Measurements from ENCODE around the gene ZFP42.
"Not testable (repeated sequence)": the region's sequence is repeated elsewhere in the genome, so short reads cannot be mapped to it uniquely, and the experiment has no call there.

The ZFP42 gene

DNA sequence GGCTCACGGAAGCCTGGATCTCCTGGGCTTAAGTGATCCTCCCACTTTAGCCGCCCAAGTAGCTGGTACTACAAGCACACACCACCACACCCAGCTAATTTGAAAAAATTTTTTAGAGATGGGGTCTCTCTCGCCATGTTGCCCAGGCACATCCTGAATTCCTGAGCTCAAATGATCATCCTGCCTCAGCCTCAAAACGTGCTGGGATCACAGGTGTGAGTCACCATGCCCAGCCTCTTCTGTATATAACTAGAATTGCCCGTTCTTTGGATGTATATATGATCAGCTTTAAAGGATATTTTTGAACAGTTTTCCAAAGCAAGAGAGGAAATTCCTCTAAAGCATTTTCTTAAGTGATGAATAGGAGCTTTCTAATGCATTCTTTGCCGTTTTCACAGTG is 22.7 kb downstream of the ZFP42 start:
- no peak for FAIRE-seq
- no peak for DNase-seq (ENCODE audit: extremely low spot score, insufficient read length, low read depth)

DNA sequence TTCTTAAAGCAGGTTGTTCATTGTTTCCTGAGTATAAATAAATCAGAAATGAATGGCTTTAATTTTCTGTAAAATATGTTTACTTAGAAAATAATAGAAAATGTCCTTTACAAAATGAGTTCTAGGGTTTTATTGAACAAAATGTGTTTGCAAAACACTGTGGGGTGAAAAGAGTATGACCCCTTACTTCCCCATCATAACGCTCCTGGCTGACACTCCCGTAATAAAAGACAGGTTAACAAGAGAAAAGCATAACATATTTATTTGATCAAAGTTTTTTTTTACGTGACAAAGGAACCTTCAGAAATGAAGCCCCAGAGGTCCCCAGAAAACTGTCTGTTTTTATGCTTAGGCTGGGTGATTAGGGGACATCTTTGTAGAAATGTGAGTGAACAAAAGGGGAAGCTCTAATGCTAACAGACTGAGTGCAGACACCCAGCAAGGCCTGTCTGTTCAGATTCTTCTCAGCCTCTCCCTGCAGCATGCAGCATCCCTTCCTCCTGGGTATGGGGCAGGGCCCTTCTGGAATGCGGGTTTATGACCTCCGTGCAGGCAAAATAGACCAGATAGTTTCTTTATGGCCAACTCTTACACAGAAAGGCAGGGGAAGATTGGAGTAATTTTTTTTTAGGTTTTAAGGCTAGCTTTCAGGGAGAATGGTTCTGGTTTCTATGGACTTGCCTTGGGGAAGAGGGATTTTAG is 26.1 kb downstream of the ZFP42 start:
- no peak for DNase-seq (ENCODE audit: extremely low spot score, insufficient read length, low read depth)

DNA sequence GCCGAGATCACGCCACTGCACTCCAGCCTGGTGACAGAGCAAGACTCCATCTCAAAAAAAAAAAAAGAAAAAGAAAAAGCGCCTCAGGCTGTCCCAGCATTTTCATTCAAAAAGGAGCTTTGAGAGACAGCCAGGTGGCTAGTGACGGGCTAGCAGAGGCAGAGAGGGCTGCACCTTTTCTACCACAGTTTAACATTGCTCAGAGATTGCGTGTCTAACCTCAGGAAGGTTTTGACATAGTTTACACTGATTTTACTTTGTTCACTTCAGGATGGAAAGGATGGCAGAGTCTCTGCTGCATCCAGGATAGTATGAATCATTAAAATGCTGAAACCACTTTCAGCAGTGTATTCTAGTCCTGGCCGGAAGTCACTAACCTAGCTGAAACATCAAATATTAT is 28.1 kb downstream of the ZFP42 start:
- no peak for FAIRE-seq
- no peak for DNase-seq (ENCODE audit: extremely low spot score, insufficient read length, low read depth)

More for the DNA sequence above, 26.1 kb downstream of the ZFP42 start:
- FAIRE-seq: no peak

DNA sequence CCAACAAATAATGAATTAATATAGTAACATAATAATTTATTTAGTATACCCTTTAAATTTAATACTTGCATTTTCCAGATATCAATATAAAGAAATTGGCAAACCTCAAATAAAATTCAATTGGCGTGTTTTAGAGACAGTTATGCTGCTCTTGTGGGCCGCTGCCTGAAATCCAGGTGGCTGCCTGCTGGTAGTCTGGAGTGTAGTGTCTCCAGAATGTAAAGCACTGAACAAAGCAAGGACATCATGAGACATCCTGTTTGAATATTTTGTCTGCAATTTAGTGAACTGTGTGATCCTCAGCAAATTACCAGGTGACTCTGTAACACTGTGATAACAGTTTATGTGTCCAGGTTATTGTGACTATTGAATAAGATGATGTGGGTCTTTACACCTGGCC is 29.9 kb downstream of the ZFP42 start:
- no peak for DNase-seq (ENCODE audit: extremely low spot score, insufficient read length, low read depth)
- FAIRE-seq: no peak

DNA sequence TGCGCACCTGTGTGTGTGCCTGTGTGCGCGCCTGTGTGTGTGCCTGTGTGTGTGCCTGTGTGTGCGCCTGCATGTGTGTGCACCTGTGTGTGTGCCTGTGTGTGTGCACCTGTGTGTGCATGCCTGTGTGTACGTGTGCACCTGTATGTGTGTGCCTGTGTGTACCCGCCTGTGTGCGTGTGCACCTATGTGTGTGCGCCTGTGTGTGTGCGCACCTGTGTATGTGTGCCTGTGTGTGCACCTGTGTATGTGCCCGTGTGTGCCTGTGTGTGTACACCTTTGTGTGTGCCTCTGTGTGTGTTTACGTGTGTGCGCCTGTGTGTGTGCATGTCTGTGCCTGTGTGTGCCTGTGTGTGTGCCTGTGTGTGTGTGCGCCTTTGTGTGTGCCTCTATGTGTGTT is 33.5 kb downstream of the ZFP42 start:
- DNase-seq (ENCODE audit: extremely low spot score, insufficient read length, low read depth) (no peak), FAIRE-seq (no peak)

DNA sequence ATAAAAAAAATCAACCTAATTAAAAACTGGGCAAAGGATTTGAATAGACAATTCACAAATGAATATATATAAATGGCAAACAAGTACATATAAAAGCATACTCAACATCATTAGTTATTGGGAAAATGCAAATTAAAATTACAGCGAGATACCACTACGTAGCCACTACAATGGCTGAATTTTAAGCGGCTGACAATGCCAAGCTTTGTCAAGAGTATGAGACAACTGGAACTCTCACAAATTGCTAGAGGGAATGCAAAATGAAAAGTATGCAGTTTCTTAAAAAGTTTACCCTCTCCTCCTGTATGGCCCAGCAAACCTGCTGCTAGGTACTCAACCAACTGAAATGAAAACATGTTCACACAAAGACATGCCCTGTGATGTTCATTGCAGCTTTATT is 34.8 kb downstream of the ZFP42 start:
- FAIRE-seq: no peak
- DNase-seq (ENCODE audit: extremely low spot score, insufficient read length, low read depth): no peak

DNA sequence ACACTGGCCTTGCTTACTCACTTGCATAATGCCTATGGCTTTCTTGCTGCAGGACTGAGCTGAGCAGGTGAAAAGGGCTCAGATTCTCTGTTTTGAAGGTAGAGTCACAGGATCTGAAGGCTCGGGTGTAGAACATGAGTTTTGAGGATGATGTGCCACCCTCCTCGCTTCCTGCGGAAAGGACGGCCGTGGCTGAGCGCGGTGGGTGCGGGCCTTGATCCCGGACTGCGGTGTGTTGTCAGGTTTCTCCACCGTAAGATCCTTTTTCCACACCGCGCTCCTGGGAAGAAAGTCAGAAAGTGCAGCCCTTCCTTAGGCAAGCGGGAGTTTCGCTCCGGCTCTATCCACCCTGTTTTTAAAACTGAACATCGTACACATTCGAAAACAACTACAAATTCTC is 36.2 kb downstream of the ZFP42 start:
- DNase-seq (ENCODE audit: extremely low spot score, insufficient read length, low read depth): no peak
- no peak for FAIRE-seq

DNA sequence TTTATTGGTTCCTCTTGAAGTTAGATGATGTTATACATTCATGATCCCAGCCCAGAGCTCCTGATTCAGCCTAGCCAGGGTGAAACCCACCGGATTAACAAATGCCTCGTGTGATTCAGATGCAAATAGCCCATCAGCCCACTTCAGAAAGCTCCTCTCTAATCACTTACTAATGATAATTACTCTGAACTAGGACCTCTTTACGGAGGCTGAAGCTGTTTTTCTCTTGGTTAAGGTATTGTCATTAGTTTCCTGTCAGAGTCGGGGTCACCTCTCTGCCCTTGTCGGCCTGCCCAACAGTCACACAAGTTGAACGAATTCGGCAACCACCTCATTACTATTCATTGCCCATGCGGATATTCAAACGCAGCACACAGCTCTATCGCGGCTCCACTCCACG is 36.6 kb downstream of the ZFP42 start:
- FAIRE-seq (no peak), DNase-seq (ENCODE audit: extremely low spot score, insufficient read length, low read depth) (no peak)

DNA sequence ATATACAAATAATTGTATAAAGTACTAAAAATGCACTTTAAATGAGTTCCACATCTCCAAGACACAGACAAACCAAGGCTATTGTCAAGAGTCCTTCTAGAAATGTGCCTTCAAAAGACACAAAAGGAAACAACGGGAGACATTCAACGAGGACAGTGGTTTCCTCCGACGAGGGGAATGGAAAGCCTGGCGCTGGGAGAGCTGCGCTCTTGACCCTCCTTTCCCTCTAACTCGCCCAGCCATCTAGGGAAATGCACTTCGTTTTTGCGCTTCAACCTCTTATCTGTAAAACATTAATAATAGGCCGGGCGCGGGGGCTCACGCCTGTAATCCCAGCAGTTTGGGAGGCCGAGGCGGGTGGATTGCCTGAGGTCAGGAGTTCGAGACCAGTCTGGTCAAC is 37.0 kb downstream of the ZFP42 start:
- DNase-seq (ENCODE audit: extremely low spot score, insufficient read length, low read depth): no peak
- no peak for FAIRE-seq

DNA sequence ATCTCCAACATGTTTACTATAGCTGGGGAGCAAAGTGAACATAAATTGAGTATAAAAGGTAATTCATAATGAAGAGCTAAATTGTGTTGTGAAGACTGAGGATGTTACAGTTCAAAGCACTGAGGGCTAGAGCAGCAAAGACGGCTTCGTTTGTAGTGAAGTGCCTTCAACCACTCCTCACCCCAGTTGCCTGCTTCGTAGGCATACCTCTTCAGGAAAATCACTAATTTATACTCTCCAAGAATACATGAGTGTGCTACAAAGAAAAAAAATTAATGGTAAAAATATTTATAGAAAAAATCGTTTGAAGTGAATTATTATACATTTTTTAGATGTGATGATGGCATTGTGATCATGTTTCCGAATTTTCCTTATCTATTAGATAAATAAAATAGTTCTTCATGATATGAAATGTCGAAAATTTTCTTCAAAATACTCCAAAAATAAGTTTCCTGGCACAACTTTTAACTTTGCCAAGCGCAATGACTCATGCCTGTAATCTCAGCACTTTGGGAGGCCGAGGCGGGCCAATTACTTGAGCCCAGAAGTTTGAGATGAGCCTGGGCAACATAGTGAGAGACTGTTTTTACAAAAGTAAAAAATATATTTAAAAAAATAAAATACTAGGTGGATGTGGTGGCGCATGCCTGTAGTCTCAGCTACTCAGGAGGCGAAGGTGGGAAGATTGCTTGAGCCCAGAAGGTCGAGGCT is 41.6 kb downstream of the ZFP42 start:
- DNase-seq (ENCODE audit: extremely low spot score, insufficient read length, low read depth) (no peak), FAIRE-seq (no peak)

DNA sequence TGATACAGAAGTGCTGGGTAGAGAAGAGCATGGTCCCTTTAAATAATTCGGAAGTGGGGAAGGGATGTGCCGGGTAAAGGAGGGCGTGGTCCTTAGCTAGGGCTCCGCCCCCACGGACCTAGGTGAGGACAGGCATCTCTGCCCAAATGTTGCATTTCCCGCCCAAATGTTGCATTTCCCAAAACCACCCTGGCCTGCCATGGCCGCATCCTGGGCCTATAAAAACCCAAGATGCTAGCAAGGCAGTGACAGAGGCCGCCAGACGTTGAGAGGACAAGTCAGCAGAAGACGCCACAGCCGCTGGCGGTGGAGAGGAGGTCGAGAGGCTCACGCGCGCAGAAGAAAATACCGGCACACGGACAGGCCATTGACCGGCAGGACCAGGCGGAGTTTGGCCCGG is 46.1 kb downstream of the ZFP42 start:
- DNase-seq (ENCODE audit: extremely low spot score, insufficient read length, low read depth): no peak
- no peak for FAIRE-seq

DNA sequence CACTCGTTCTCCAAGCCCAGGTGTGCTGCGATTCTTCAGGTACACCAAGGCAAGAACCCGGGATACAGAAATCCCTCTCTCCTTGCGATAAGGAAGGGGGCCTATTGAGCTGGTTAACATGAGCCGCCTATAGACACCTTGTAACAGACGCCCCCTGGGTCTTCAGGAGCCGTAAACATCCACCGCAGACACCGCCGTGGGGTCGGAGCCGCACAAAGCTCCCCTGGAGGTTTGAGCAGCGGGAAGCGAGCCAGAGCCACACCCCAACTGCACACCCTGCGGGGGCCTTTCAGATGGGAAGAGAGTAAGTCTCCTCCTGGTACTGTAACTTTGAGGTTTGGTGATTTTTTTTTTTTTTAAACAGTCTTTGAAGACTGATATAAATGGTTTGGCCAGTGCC is 46.6 kb downstream of the ZFP42 start:
- DNase-seq (ENCODE audit: extremely low spot score, insufficient read length, low read depth): no peak
- no peak for FAIRE-seq

DNA sequence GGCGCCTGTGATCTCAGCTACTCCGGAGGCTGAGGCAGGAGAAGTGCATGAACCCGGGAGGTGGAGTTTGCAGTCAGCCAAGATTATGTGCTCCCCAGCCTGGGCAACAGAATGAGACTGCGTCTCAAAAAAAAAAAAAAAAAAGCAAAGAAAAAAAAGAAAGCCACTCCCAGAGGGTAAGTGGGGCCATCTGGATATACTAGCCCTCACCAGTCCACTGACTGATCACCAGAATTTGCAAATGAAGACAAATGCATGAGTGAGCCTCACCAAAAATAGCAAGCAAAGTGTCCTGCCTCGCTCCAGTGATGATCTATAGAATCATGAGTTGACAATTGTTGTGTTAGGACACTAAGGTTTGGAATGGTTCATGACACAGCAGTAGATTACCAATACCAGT is 47.6 kb downstream of the ZFP42 start:
- DNase-seq (ENCODE audit: extremely low spot score, insufficient read length, low read depth) (no peak), FAIRE-seq (no peak)

DNA sequence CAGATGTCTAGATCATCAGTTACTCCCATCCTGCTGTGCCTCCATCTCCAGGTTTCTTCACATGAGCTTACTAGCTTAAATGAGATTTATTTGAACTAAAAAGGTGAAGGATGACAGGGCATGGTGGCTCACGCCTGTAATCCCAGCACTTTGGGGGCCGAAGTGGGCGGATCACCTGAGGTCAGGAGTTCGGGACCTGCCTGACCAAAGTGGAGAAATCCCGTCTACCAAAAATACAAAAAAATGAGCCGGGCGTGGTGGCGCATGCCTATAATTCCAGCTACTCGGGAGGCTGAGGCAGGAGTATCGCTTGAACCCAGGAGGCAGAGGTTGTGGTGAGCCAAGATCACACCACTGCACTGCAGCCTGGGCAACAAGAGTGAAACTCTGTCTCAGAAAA is 49.9 kb downstream of the ZFP42 start:
- not testable (repeated sequence) for FAIRE-seq; DNase-seq (ENCODE audit: extremely low spot score, insufficient read length, low read depth)

DNA sequence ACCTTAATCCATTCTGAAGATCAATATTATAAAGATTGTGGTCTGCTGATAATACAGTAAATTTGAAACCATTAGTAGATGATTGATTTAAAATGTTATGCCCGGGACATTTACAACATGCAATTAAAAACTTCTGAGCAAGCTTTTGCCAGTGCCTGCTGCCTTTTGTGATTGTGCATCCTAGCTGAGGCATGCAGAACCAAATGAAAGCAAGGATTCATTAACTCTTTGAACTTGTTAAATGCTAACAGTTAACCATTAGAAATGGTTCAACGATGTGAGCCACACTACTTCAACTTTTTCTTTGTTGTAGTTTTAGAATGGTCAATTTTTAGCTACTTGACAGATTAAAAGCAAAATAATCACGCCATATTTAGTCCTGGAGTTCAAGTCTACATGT is 51.1 kb downstream of the ZFP42 start:
- DNase-seq (ENCODE audit: extremely low spot score, insufficient read length, low read depth) (no peak), FAIRE-seq (no peak)

DNA sequence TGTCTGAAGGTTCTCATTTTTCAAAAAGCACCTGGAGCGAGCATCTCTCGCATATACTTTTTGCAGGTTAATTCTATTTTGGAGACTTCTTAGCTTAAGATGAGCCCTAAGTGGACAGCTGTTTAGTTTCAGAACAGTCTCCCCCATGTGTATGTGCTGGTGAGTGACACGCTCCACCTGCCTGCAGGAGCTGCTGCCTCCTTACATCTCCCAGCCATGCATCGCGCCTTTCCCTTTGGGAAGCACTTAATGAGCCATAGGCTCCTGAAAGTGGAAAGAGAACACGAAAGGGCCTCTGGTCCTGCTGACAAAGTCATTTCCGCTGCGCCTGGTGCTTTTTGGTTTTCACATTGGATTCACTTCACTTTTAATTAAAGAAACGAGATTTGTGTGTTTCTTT is 57.7 kb downstream of the ZFP42 start:
- no peak for FAIRE-seq

More for the DNA sequence above, 57.7 kb downstream of the ZFP42 start:
- no peak for DNase-seq (ENCODE audit: extremely low spot score, insufficient read length, low read depth)
